ENCODE measurements around the gene ANKRA2.

- TF ChIP-seq CTCF (conservative IDR thresholded peaks at IDR 0.05; ENCODE audit: low read length) (no peak), EZH2phosphoT487 (IDR thresholded peaks at IDR 0.05; ENCODE audit: borderline replicate concordance) (no peak)
Measured at GRCh38 chr5:73565139-73565968, at the start of gene ANKRA2, which contains the start of gene UTP15.

Measured in Loucy (cell line).